ENCODE measurements around the gene ZNF790. TPM values are rescaled to one million over a fixed set of nuclear protein-coding genes. Genes with fewer than 3 reads are reported as not detected.

Gene ZNF790
- total RNA-seq, 5 donors from 2014 or later (not counting 1 experiment from before 2014, with no cell fraction given) = 4.7 to 12.9 (median 11.7) TPM

DNA sequence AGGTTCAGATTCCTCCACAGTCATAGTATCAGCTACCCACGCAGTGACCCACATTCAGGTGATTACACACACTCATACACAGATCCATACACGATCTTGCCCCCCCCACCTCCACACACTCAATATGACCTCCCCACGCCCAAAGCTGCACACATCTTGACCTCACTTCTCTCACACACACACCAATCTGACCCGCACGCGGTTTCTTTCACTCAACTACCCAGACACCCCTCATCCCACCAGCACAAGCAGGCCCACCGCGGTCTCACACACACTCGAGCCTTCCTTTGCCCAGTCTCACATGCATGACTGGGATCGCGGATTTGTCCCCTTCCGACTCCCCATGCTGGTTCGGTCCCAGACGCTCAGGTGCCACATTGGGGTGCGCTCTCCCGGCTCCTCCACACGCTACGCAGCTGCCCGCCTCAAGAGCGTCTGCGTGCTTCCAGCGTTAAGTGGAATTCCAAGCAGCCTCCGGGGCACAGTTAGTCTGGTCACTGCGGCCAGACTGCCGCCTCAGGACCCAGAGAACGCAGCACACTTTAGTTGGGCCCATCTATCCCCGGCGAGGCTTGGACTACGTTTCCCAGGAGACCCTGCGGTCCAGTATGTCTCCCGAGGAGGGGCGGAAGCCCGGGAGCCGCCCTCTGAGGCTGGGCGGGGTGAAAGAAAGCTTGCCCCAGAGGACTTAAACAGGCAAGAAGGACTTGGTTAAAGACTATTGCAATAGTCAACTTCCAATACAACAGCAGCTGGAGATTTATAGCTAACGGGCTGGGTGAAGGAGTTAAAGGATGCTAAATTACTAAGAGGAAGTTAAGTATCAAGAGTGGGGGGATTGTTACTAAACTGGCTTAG is 11.7 kb upstream of the ZNF790 start:
- Histone ChIP-seq H3K4me3 (ENCODE audit: control insufficient read depth in 1 of 2, extremely low read depth in 1 of 2, low read length in 1 of 2) (peak overlapping the region; percentile 87 to 97), H3K4me1 (ENCODE audit: control insufficient read depth in 1 of 2, extremely low read depth in 1 of 2, insufficient read depth in 2 of 2, low read length in 2 of 2) (peaks cover 11 to 25% of the 10 kb centered on the region in 2 experiments), H3K27me3 (replicated peaks in 1 of 2; ENCODE audit: control insufficient read depth in 2 of 2, extremely low read depth in 1 of 2, insufficient read depth in 2 of 2, low read length in 1 of 2) (no peaks in the 10 kb centered on the region), H3K9me3 (no peaks in the 10 kb centered on the region), H3K36me3 (ENCODE audit: control insufficient read depth in 2 of 2, extremely low read depth in 1 of 2, insufficient read depth in 1 of 2, low read length in 1 of 2) (peaks cover 0 to 6% of the 10 kb centered on the region in 2 donors), H3K27ac (ENCODE audit: low read length) (peak overlapping the region; percentile 87)
- Mint-ChIP-seq H3K4me3 (no peak overlapping the region), H3K4me1 (peaks cover 17 to 22% (median 21%) of the 10 kb centered on the region in 3 donors), H3K9me3 (peaks cover 8 to 19% (median 11%) of the 10 kb centered on the region in 3 donors), H3K36me3 (peaks cover 42% of the 10 kb centered on the region), H3K27me3 (no peaks in the 10 kb centered on the region), H3K27ac (no peak overlapping the region)
- ChIA-PET POLR2A (interaction anchor here (0.6 to 3.0 kb wide), 8 partner anchors 8 to 596 kb away, joined by 3 to 26 read pairs (median 4); partner anchors contain the start of genes ZNF790 (in 2 of the 2) and ZNF529 (in 1 of the 2)), CTCF (interaction anchor here (0.6 to 1.3 kb wide), 10 partner anchors 11 to 1784 kb away, joined by 3 to 5 read pairs (median 3); partner anchors contain the start of genes ZNF540 (in 1 of the 2), ZNF568 (in 1 of the 2), ZNF571 (in 1 of the 2) and ZNF790 (in 1 of the 2))
- WGBS (ENCODE audit: insufficient coverage) = under 1% methylated on average over 35 of the region's 36 CpGs
- ATAC-seq (replicated peaks in 1 of 4) = peak; percentile 89 to 94 (median 92)
- DNase-seq = peak; percentile 75 to 95 (median 89)

DNA sequence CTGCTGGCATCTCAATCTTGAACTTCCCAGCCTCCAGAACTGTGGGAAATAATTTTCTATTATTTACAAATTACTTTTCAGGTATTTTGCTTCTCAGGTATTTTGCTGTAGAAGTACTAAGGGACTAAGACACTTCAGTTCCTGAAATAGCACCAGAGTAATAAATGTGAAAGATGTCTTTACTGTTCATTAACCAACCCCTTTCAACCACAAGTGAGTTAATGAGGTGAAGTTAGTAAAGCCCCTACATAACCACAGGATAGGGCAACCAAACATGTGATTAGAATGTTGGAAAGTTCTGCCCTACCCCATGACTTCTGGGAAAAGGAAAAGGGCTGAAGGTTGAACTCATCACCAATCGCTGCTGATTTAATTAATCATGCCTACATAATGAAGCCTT is 9.8 kb upstream of the ZNF790 start:
- Mint-ChIP-seq H3K9me3 (peaks cover 3 to 9% (median 4%) of the 10 kb centered on the region in 3 donors), H3K4me3 (peak overlapping the region in 2 of 3 donors; percentile 71 to 72), H3K4me1 (peaks cover 4 to 15% (median 12%) of the 10 kb centered on the region in 3 donors), H3K36me3 (peaks cover 37% of the 10 kb centered on the region), H3K27me3 (no peaks in the 10 kb centered on the region), H3K27ac (no peak overlapping the region)
- WGBS (ENCODE audit: insufficient coverage) = no CpG with 5 or more reads among the region's 1 CpG
- CTCF ChIA-PET = interaction anchor here in 1 of 2 donors (0.6 kb wide), 1 partner anchor 359 kb away, joined by 3 read pairs; no protein-coding TSS in a partner anchor
- DNase-seq (no peak), ATAC-seq (replicated peaks in 1 of 4) (no peak)
- Histone ChIP-seq H3K36me3 (ENCODE audit: control insufficient read depth in 2 of 2, extremely low read depth in 1 of 2, insufficient read depth in 1 of 2, low read length in 1 of 2) (peaks cover 0 to 5% of the 10 kb centered on the region in 2 donors), H3K27me3 (replicated peaks in 1 of 2; ENCODE audit: control insufficient read depth in 2 of 2, extremely low read depth in 1 of 2, insufficient read depth in 2 of 2, low read length in 1 of 2) (no peaks in the 10 kb centered on the region), H3K9me3 (no peaks in the 10 kb centered on the region), H3K4me3 (ENCODE audit: control insufficient read depth in 1 of 2, extremely low read depth in 1 of 2, low read length in 1 of 2) (no peak overlapping the region), H3K4me1 (ENCODE audit: control insufficient read depth in 1 of 2, extremely low read depth in 1 of 2, insufficient read depth in 2 of 2, low read length in 2 of 2) (peaks cover 11 to 25% of the 10 kb centered on the region in 2 experiments), H3K27ac (ENCODE audit: low read length) (no peak overlapping the region)
- POLR2A ChIA-PET = no interaction called here

DNA sequence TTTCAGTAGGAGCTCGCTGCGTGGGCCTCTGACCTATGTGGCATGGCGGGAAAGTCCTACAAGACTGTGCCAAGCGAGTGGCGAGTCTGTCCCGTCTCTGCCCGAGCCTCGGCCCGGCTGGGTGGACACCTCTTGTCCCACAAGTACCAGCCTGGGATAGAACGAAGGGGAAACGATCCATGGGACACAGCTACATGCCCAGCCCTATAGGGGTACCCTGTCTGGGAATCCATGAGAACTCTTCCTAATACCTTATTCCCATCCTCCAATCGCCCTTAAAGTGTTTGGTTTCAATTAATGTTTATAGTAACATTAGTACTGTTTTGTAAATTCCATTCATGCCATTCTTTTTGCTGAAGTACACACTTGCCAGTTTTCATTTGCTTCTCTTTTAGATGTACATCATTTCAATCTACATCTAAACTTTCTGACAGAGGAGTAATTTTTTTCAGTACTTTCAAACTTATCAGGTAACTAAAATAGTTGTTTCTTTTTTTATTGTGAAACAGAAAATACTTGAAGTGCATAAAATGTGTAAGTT is 667 bp upstream of the ZNF790 start:
- peaks cover 45% of the 10 kb centered on the region for H3K36me3 Mint-ChIP-seq
- Histone ChIP-seq H3K4me1 (ENCODE audit: control insufficient read depth in 1 of 2, extremely low read depth in 1 of 2, insufficient read depth in 2 of 2, low read length in 2 of 2) (peaks cover 5 to 14% of the 10 kb centered on the region in 2 experiments), H3K36me3 (ENCODE audit: control insufficient read depth in 2 of 2, extremely low read depth in 1 of 2, insufficient read depth in 1 of 2, low read length in 1 of 2) (peaks cover 4 to 6% of the 10 kb centered on the region in 2 donors), H3K9me3 (peaks cover 6% of the 10 kb centered on the region), H3K27me3 (replicated peaks in 1 of 2; ENCODE audit: control insufficient read depth in 2 of 2, extremely low read depth in 1 of 2, insufficient read depth in 2 of 2, low read length in 1 of 2) (no peaks in the 10 kb centered on the region), H3K27ac (ENCODE audit: low read length) (peak overlapping the region; percentile 90), H3K4me3 (ENCODE audit: control insufficient read depth in 1 of 2, extremely low read depth in 1 of 2, low read length in 1 of 2) (peak overlapping the region; percentile 75 to 81)
- H3K4me3 Mint-ChIP-seq = no peak overlapping the region
- no peaks in the 10 kb centered on the region for H3K27me3 Mint-ChIP-seq
- peaks cover 15 to 33% (median 19%) of the 10 kb centered on the region in 3 donors for H3K9me3 Mint-ChIP-seq
- peaks cover 0 to 11% (median 8%) of the 10 kb centered on the region in 3 donors for H3K4me1 Mint-ChIP-seq
- H3K27ac Mint-ChIP-seq = peak overlapping the region in 1 of 2 donors; percentile 16
- 100% methylated on average over 3 of the region's 12 CpGs for WGBS (ENCODE audit: insufficient coverage)
- ATAC-seq (replicated peaks in 1 of 4) = no peak
- CTCF ChIA-PET = interaction anchor here (0.6 to 1.2 kb wide), 2 partner anchors 11 kb away, joined by 3 to 4 read pairs; partner anchors contain the start of gene ZNF345 (in 1 of the 2)
- POLR2A ChIA-PET = interaction anchor here (0.5 to 2.2 kb wide), 4 partner anchors 11 to 416 kb away, joined by 4 to 26 read pairs (median 8); partner anchors contain the start of gene ZNF345 (in 2 of the 2)
- DNase-seq = no peak

- DNase-seq (peak in 5 of 35 experiments; percentile 6 to 19 (median 9)), ATAC-seq (replicated peaks in 1 of 4) (peak in 2 of 4 experiments; percentile 2 to 19)
- Histone ChIP-seq H3K9me3 (peaks cover 7% of the 10 kb centered on the region), H3K36me3 (ENCODE audit: control insufficient read depth in 2 of 2, extremely low read depth in 1 of 2, insufficient read depth in 1 of 2, low read length in 1 of 2) (peaks cover 9 to 11% of the 10 kb centered on the region in 2 donors), H3K27me3 (replicated peaks in 1 of 2; ENCODE audit: control insufficient read depth in 2 of 2, extremely low read depth in 1 of 2, insufficient read depth in 2 of 2, low read length in 1 of 2) (no peaks in the 10 kb centered on the region), H3K4me1 (ENCODE audit: control insufficient read depth in 1 of 2, extremely low read depth in 1 of 2, insufficient read depth in 2 of 2, low read length in 2 of 2) (peaks cover 5 to 14% of the 10 kb centered on the region in 2 experiments), H3K27ac (ENCODE audit: low read length) (peak overlapping the region; percentile 90), H3K4me3 (ENCODE audit: control insufficient read depth in 1 of 2, extremely low read depth in 1 of 2, low read length in 1 of 2) (peak overlapping the region; percentile 75 to 81)
- H3K27ac Mint-ChIP-seq = no peak overlapping the region
- no peaks in the 10 kb centered on the region for H3K27me3 Mint-ChIP-seq
- 32% methylated on average over 7 of the region's 8 CpGs for WGBS (ENCODE audit: insufficient coverage)
- peaks cover 16 to 42% (median 28%) of the 10 kb centered on the region in 3 donors for H3K9me3 Mint-ChIP-seq
- peaks cover 48% of the 10 kb centered on the region for H3K36me3 Mint-ChIP-seq
- no peak overlapping the region for H3K4me3 Mint-ChIP-seq
- ChIA-PET CTCF (interaction anchor here in 1 of 2 donors (1.0 to 1.8 kb wide), 2 partner anchors 12 to 13 kb away, joined by 3 to 5 read pairs; partner anchors contain the start of gene ZNF345), POLR2A (interaction anchor here (0.5 to 2.2 kb wide), 6 partner anchors 13 to 1537 kb away, joined by 3 to 26 read pairs (median 8); partner anchors contain the start of genes ZNF345 (in 2 of the 2), PSMD8 (in 1 of the 2) and ZNF850 (in 1 of the 2))
- peaks cover 0 to 9% (median 8%) of the 10 kb centered on the region in 3 donors for H3K4me1 Mint-ChIP-seq
Observed at GRCh38 chr19:36837176-36837905, 846 bp downstream of the ZNF790 start.

- CTCF ChIA-PET = interaction anchor here in 1 of 2 donors (0.7 kb wide), 1 partner anchor 146 kb away, joined by 4 read pairs; the partner anchor contains the start of gene ZNF567
- Mint-ChIP-seq H3K9me3 (peaks cover 22 to 56% (median 48%) of the 10 kb centered on the region in 3 donors), H3K27ac (no peak overlapping the region)
Observed at GRCh38 chr19:36833430-36833829, 4.8 kb downstream of the ZNF790 start.

More at GRCh38 chr19:36833430-36833829, 4.8 kb downstream of the ZNF790 start:
- no CpG with 5 or more reads among the region's 2 CpGs for WGBS (ENCODE audit: insufficient coverage)
- H3K4me1 ChIP-seq (ENCODE audit: control insufficient read depth in 1 of 2, extremely low read depth in 1 of 2, insufficient read depth in 2 of 2, low read length in 2 of 2) = peaks cover 5 to 9% of the 10 kb centered on the region in 2 experiments
- H3K9me3 ChIP-seq = peaks cover 27% of the 10 kb centered on the region
- Mint-ChIP-seq H3K4me1 (peaks cover 0 to 9% (median 5%) of the 10 kb centered on the region in 3 donors), H3K36me3 (peaks cover 68% of the 10 kb centered on the region), H3K4me3 (no peak overlapping the region), H3K27me3 (no peaks in the 10 kb centered on the region)
- ATAC-seq (replicated peaks in 1 of 4) = no peak
- no peaks in the 10 kb centered on the region for H3K27me3 ChIP-seq (replicated peaks in 1 of 2; ENCODE audit: control insufficient read depth in 2 of 2, extremely low read depth in 1 of 2, insufficient read depth in 2 of 2, low read length in 1 of 2)
- peaks cover 19 to 23% of the 10 kb centered on the region in 2 donors for H3K36me3 ChIP-seq (ENCODE audit: control insufficient read depth in 2 of 2, extremely low read depth in 1 of 2, insufficient read depth in 1 of 2, low read length in 1 of 2)
- H3K4me3 ChIP-seq (ENCODE audit: control insufficient read depth in 1 of 2, extremely low read depth in 1 of 2, low read length in 1 of 2) = no peak overlapping the region
- POLR2A ChIA-PET = interaction anchor here in 1 of 2 donors (0.7 kb wide), 1 partner anchor 188 kb away, joined by 5 read pairs; no protein-coding TSS in a partner anchor
- DNase-seq = no peak
- no peak overlapping the region for H3K27ac ChIP-seq (ENCODE audit: low read length)

Data from T-cell (primary cell).